HepG2 (cell line): Measurements from ENCODE around the gene TRPM5. TPM values are rescaled to one million over a fixed set of nuclear protein-coding genes. Genes with fewer than 3 reads are reported as not detected.

Experiments used
- ATAC-seq: fragments of 200-7000 bp; cut with Tn5 transposase; 3 replicates; pipeline ENCODE4 v1.9.1; 2020; ENCODE audit warnings: mild to moderate bottlenecking, moderate library complexity
- BruUV-seq: library from RNA; stranded (reverse); fragments of 400-500 nt; replicated peaks from 2 replicates; lab custom pipeline; 2021; lab: Mats Ljungman, UMichigan
- CTCF ChIA-PET: fragments of 300-600 bp; formaldehyde crosslinking; extraction: SDS; loops from one replicate; lab custom pipeline; 2021; ENCODE audit warnings: low total read pairs, inconsistent platforms, low intra/inter-chr PET ratio; lab: Yijun Ruan, JAX
- POLR2A ChIA-PET: fragments of 350-600 bp; sonication (Branson Sonifier 250); formaldehyde crosslinking; loops from one replicate; lab custom pipeline; 2020; ENCODE audit warnings: antibody characterized with exemption, inconsistent platforms; lab: Yijun Ruan, JAX
- DNase-seq: peaks from one replicate; pipeline ENCODE4 v3.0.0-alpha.2; 2015; ENCODE audit warnings: low spot score
- FAIRE-seq: peaks from 3 replicates; lab custom pipeline; 2011; peaks lifted over from hg19 to GRCh38; lab: Jason Lieb, UNC
- H2AFZ ChIP-seq: one replicate; pipeline ENCODE4 v1.6.1; 2011; ENCODE audit warnings: low read length, inconsistent platforms
- H3K27ac ChIP-seq: fragments of 300-600 bp; 3 replicates; pipeline ENCODE4 v1.8.0; 2011; ENCODE audit warnings: mixed run types, mild to moderate bottlenecking, mixed read lengths, low read length, inconsistent platforms; ENCODE audit not compliant: insufficient read depth; ENCODE audit errors: extremely low read length
- H3K27me3 ChIP-seq, 2 experiments: fragments of 200-600 bp in 1 of 2; 2 replicates in 1 of 2; 3 replicates in 1 of 2; pipeline versions ENCODE4 v1.6.0 to v1.8.0; 2011; ENCODE audit warnings: low read length in 2 of 2, mild to moderate bottlenecking in 2 of 2, moderate library complexity in 2 of 2, inconsistent platforms in 1 of 2; ENCODE audit not compliant: insufficient read depth in 2 of 2, control insufficient read depth in 1 of 2
- H3K36me3 ChIP-seq, 2 experiments: fragments of 200-600 bp in 1 of 2; replicated peaks in 1 of 2; 2 replicates in 1 of 2; 3 replicates in 1 of 2; pipeline versions ENCODE4 v1.5.1 to v1.8.0; 2011; ENCODE audit warnings: low read length in 2 of 2, inconsistent platforms in 1 of 2; ENCODE audit not compliant: insufficient read depth in 2 of 2, control insufficient read depth in 1 of 2
- H3K4me1 ChIP-seq: 2 replicates; pipeline ENCODE4 v1.5.1; 2012; ENCODE audit warnings: low read length, inconsistent platforms; ENCODE audit not compliant: insufficient read depth
- H3K4me2 ChIP-seq: 2 replicates; pipeline ENCODE4 v1.6.0; 2011; ENCODE audit warnings: low read depth, low read length, inconsistent platforms
- H3K4me3 ChIP-seq, 3 experiments: fragments of 200-600 bp in 1 of 3; sonication (generic), shearing (Covaris generic) in 1 of 3; replicated peaks in 1 of 3; 2 replicates each; pipeline ENCODE4 v1.5.1; 2011 to 2016; ENCODE audit warnings: low read length in 3 of 3, inconsistent platforms in 2 of 3, low read depth in 2 of 3, mild to moderate bottlenecking in 2 of 3, control low read depth in 1 of 3, mixed read lengths in 1 of 3; ENCODE audit not compliant: insufficient read depth in 1 of 3
- H3K79me2 ChIP-seq: one replicate; pipeline ENCODE4 v1.6.1; 2011; ENCODE audit warnings: low read length, inconsistent platforms; ENCODE audit not compliant: insufficient read depth
- H3K9ac ChIP-seq: 2 replicates; pipeline ENCODE4 v1.6.0; 2011; ENCODE audit warnings: mild to moderate bottlenecking, low read depth, low read length, inconsistent platforms; ENCODE audit not compliant: insufficient read depth
- H3K9me3 ChIP-seq: 2 replicates; pipeline ENCODE4 v1.5.1; 2012; ENCODE audit warnings: mild to moderate bottlenecking, low read length
- H4K20me1 ChIP-seq: 2 replicates; pipeline ENCODE4 v1.6.0; 2011; ENCODE audit warnings: inconsistent platforms, mild to moderate bottlenecking, low read length, moderate library complexity; ENCODE audit not compliant: insufficient read depth
- ARID4A ChIP-seq: sonication (generic); formaldehyde crosslinking; IDR thresholded peaks from 2 replicates; pipeline ENCODE4 v1.5.0; 2020; ENCODE audit warnings: mild to moderate bottlenecking, missing genetic modification reagents, borderline replicate concordance
- CHD2 ChIP-seq: IDR thresholded peaks from 2 replicates; pipeline ENCODE4 v1.6.1; 2011; ENCODE audit warnings: low read depth, low read length, improper control_type of control experiment
- MLLT10 ChIP-seq: sonication (generic); formaldehyde crosslinking; IDR thresholded peaks from 2 replicates; pipeline ENCODE4 v1.4.0; 2020; ENCODE audit warnings: missing genetic modification reagents
- POLR2G ChIP-seq: fragments of 200-400 bp; formaldehyde crosslinking; IDR thresholded peaks from 2 replicates; pipeline ENCODE4 v1.6.1; 2018; ENCODE audit warnings: mild to moderate bottlenecking, low read depth, low read length, moderate library complexity
- REXO4 ChIP-seq: sonication (generic); formaldehyde crosslinking; IDR thresholded peaks from 2 replicates; pipeline ENCODE4 v1.8.0; 2022; ENCODE audit warnings: missing genetic modification reagents, mild to moderate bottlenecking, borderline replicate concordance
- ZBTB33 ChIP-seq: sonication (generic); formaldehyde crosslinking; IDR thresholded peaks from 2 replicates; pipeline ENCODE4 v1.4.0; 2020; ENCODE audit warnings: missing genetic modification reagents
- ZNF264 ChIP-seq: sonication (generic); formaldehyde crosslinking; IDR thresholded peaks from 2 replicates; pipeline ENCODE4 v1.4.0; 2020; ENCODE audit warnings: missing genetic modification reagents
- ZNF318 ChIP-seq: sonication (generic); formaldehyde crosslinking; IDR thresholded peaks from 2 replicates; pipeline ENCODE4 v1.4.0; 2020; ENCODE audit warnings: mild to moderate bottlenecking, missing genetic modification reagents
- ZNF33B ChIP-seq: sonication (generic); formaldehyde crosslinking; IDR thresholded peaks from 2 replicates; pipeline ENCODE4 v1.5.1; 2020; ENCODE audit warnings: mild to moderate bottlenecking, missing genetic modification reagents
- ZNF543 ChIP-seq: sonication (generic); formaldehyde crosslinking; IDR thresholded peaks from 2 replicates; pipeline ENCODE4 v1.4.0; 2020; ENCODE audit warnings: mild to moderate bottlenecking, missing genetic modification reagents
- WGBS: methylation state at CpG from one replicate; pipeline ENCODE4 v1.1.6; 2017; ENCODE audit warnings: low lambda C conversion rate; 5-methylcytosine and 5-hydroxymethylcytosine counted together
- in situ Hi-C: cut with HindIII; loops from 2 replicates; pipeline ENCODE4 v1.10.0; 2017; ENCODE audit warnings: low pct_unique_long_range_greater_than_20kb; ENCODE audit not compliant: extremely low pct_ligation_motif_present
- intact Hi-C: fragments of 100-400 bp; cut with micrococcal nuclease; formaldehyde crosslinking; loops from one replicate; pipeline ENCODE4 v1.10.0; 2022; ENCODE audit not compliant: unreplicated experiment
- polyA plus RNA-seq, 8 experiments: library from polyadenylated mRNA; depleted of rRNA in 3 of 8; stranded (reverse) in 7 of 8; unstranded in 1 of 8; fragments of >200 nt; fragmentation: Illumina TruSeq in 4 of 8; extraction: Trizol in 4 of 8; gene quantifications; 2 replicates each; pipeline versions ENCODE4 v1.2.1 to v1.2.3, GENCODE V29; 2011 to 2016; ENCODE audit warnings: low read depth in 4 of 8, missing spikeins in 1 of 8, mixed read lengths in 1 of 8; ENCODE audit not compliant: insufficient read depth in 1 of 8
- total RNA-seq, 5 experiments: library from RNA; depleted of rRNA; stranded (reverse); fragments of >200 nt; fragmentation: Illumina TruSeq; extraction: Trizol; gene quantifications; 2 replicates each; pipeline ENCODE4 v1.2.3, GENCODE V29; 2016; ENCODE audit warnings: low read depth in 1 of 5

TRPM5 gene
- total and polyA plus RNA-seq, 2 of the 13 experiments (the other 11 are each of a cell fraction or from before 2014, with no cell fraction given), result 0.12 TPM; not detected in 1

GRCh38 chr11:2436521-2437031 lies 7.7 kb downstream of the TRPM5 start:
- BruUV-seq, result no TSS peak
- intact Hi-C loops, result no loop called here
- TF ChIP-seq POLR2G (no peak), ZNF33B (no peak), MLLT10 (CRISPR knock-in tag) (no peak), ZBTB33 (no peak), REXO4 (CRISPR knock-in tag) (no peak), ZNF264 (CRISPR knock-in tag) (no peak), ARID4A (CRISPR knock-in tag) (no peak), ZNF318 (CRISPR knock-in tag) (no peak), CHD2 (no peak), ZNF543 (CRISPR knock-in tag) (no peak)

More at GRCh38 chr11:2436521-2437031, 7.7 kb downstream of the TRPM5 start:
- FAIRE-seq, result no peak
- in situ Hi-C loops, result no loop called here
- peaks cover 10 to 63% of the 10 kb centered on the region in 2 experiments; a peak in 4 of 5 replicates for H3K27me3 ChIP-seq
- no peaks in the 10 kb centered on the region for H3K79me2 ChIP-seq
- no peaks in the 10 kb centered on the region for H3K4me1 ChIP-seq
- no peak overlapping the region for H3K4me3 ChIP-seq
- no peak for ATAC-seq
- CTCF ChIA-PET, result no interaction called here
- no peak overlapping the region for H3K9ac ChIP-seq
- no peak for DNase-seq
- no peak overlapping the region for H3K27ac ChIP-seq
- no peaks in the 10 kb centered on the region; the same call in 1 of the 2 replicates for H4K20me1 ChIP-seq
- no peak overlapping the region for H2AFZ ChIP-seq
- H3K4me2 ChIP-seq, result no peak overlapping the region
- POLR2A ChIA-PET, result no interaction called here
- 22% methylated on average over 4 of the region's 13 CpGs for WGBS
- H3K36me3 ChIP-seq, result no peaks in the 10 kb centered on the region
- H3K9me3 ChIP-seq, result no peaks in the 10 kb centered on the region
